ENCODE data around the gene CACNB2.
"Not testable (repeated sequence)": the region's sequence is repeated elsewhere in the genome, so short reads cannot be mapped to it uniquely, and the experiment has no call there.

CACNB2 gene

GRCh38 chr10:18194634-18195033 lies 54.4 kb downstream of the CACNB2 start:
- H3K27ac ChIP-seq = no peak overlapping the region

GRCh38 chr10:18195060-18195799 lies 55.0 kb downstream of the CACNB2 start:
- H3K4me3 ChIP-seq = no peak overlapping the region
- no peak overlapping the region for H3K27ac ChIP-seq

More at GRCh38 chr10:18194634-18195033, 54.4 kb downstream of the CACNB2 start:
- H3K4me3 ChIP-seq = no peak overlapping the region

GRCh38 chr10:18196806-18197550 lies 56.8 kb downstream of the CACNB2 start:
- Histone ChIP-seq H3K27ac (no peak overlapping the region), H3K4me3 (no peak overlapping the region)

- H3K27ac ChIP-seq = no peak overlapping the region
Measured at GRCh38 chr10:18197706-18198105, 57.5 kb downstream of the CACNB2 start.

GRCh38 chr10:18201877-18202276 lies 61.7 kb downstream of the CACNB2 start:
- H3K4me3 ChIP-seq = no peak overlapping the region
- H3K27ac ChIP-seq = no peak overlapping the region

More at GRCh38 chr10:18197706-18198105, 57.5 kb downstream of the CACNB2 start:
- no peak overlapping the region for H3K4me3 ChIP-seq

- H3K27ac ChIP-seq = no peak overlapping the region
- no peak overlapping the region for H3K4me3 ChIP-seq
Measured at GRCh38 chr10:18202680-18203460, 62.6 kb downstream of the CACNB2 start.

- Histone ChIP-seq H3K4me3 (no peak overlapping the region), H3K27ac (no peak overlapping the region)
Measured at GRCh38 chr10:18203471-18203870, 63.2 kb downstream of the CACNB2 start.

GRCh38 chr10:18204039-18204835 lies 64.0 kb downstream of the CACNB2 start:
- Histone ChIP-seq H3K4me3 (no peak overlapping the region), H3K27ac (no peak overlapping the region)

- H3K4me3 ChIP-seq = no peak overlapping the region
- H3K27ac ChIP-seq = no peak overlapping the region
Measured at GRCh38 chr10:18205098-18205834, 65.0 kb downstream of the CACNB2 start.

- not testable (repeated sequence) for H3K4me3 ChIP-seq, H3K27ac ChIP-seq
Measured at GRCh38 chr10:18208186-18208585, 68.0 kb downstream of the CACNB2 start.

GRCh38 chr10:18209241-18209640 lies 69.0 kb downstream of the CACNB2 start:
- H3K27ac ChIP-seq = no peak overlapping the region
- no peak overlapping the region for H3K4me3 ChIP-seq

GRCh38 chr10:18210711-18211110 lies 70.5 kb downstream of the CACNB2 start:
- Histone ChIP-seq H3K4me3 (no peak overlapping the region), H3K27ac (no peak overlapping the region)

GRCh38 chr10:18211862-18212261 lies 71.6 kb downstream of the CACNB2 start:
- H3K27ac ChIP-seq = no peak overlapping the region
- no peak overlapping the region for H3K4me3 ChIP-seq

- Histone ChIP-seq H3K4me3 (no peak overlapping the region), H3K27ac (no peak overlapping the region)
Measured at GRCh38 chr10:18213271-18213670, 73.0 kb downstream of the CACNB2 start.

GRCh38 chr10:18214691-18215563 lies 74.7 kb downstream of the CACNB2 start:
- Histone ChIP-seq H3K27ac (no peak overlapping the region), H3K4me3 (no peak overlapping the region)

GRCh38 chr10:18216482-18216881 lies 76.3 kb downstream of the CACNB2 start:
- no peak overlapping the region for H3K27ac ChIP-seq
- no peak overlapping the region for H3K4me3 ChIP-seq

GRCh38 chr10:18217577-18217976 lies 77.4 kb downstream of the CACNB2 start:
- no peak overlapping the region for H3K4me3 ChIP-seq
- no peak overlapping the region for H3K27ac ChIP-seq

GRCh38 chr10:18219146-18219545 lies 78.9 kb downstream of the CACNB2 start:
- Histone ChIP-seq H3K27ac (no peak overlapping the region), H3K4me3 (no peak overlapping the region)

All from skin epidermis (tissue), 12 donors.